ENCODE data around the gene LRMDA. TPM values are rescaled to one million over a fixed set of nuclear protein-coding genes. Genes with fewer than 3 reads are reported as not detected.

Gene LRMDA
- total RNA-seq, 4 donors from 2014 or later, result 9.8 to 18.6 (median 15.8) TPM

DNA sequence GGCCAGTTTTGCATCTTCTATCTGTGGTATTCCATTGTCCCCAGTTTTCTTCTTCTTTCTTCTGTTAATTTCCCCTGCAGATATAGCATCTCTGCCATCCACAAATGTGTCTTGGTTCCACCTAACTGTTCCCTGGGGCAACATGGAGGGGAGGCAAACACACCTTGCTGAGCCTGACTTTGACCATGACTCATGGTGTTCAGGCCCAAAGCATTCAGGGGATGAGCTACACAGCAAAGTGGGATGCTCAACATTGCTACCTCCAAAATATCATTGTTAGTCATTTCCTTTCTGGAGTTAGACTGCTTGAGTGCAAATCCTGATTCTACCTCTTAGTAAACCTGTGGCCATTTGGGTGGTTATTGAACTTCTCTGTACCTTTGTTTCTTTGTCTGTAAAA, 542.7 kb downstream of the LRMDA start:
- peaks cover 0 to 46% (median 10%) of the 10 kb centered on the region in 4 donors for H3K4me1 ChIP-seq
- DNase-seq (ENCODE audit: low spot score in 2 of 2), result no peak
- no peaks in the 10 kb centered on the region for H3K9me3 ChIP-seq
- no peaks in the 10 kb centered on the region for H3K27me3 ChIP-seq
- TF ChIP-seq POLR2A (IDR thresholded peaks at IDR 0.05) (no peak), EP300 (IDR thresholded peaks at IDR 0.05) (no peak)
- TF ChIP-seq, protein P1, sequence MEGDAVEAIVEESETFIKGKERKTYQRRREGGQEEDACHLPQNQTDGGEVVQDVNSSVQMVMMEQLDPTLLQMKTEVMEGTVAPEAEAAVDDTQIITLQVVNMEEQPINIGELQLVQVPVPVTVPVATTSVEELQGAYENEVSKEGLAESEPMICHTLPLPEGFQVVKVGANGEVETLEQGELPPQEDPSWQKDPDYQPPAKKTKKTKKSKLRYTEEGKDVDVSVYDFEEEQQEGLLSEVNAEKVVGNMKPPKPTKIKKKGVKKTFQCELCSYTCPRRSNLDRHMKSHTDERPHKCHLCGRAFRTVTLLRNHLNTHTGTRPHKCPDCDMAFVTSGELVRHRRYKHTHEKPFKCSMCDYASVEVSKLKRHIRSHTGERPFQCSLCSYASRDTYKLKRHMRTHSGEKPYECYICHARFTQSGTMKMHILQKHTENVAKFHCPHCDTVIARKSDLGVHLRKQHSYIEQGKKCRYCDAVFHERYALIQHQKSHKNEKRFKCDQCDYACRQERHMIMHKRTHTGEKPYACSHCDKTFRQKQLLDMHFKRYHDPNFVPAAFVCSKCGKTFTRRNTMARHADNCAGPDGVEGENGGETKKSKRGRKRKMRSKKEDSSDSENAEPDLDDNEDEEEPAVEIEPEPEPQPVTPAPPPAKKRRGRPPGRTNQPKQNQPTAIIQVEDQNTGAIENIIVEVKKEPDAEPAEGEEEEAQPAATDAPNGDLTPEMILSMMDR (IDR thresholded peaks at IDR 0.05), result no peak
- H3K27ac ChIP-seq, result peak overlapping the region in 1 of 4 donors; percentile 71
- no peaks in the 10 kb centered on the region for H3K36me3 ChIP-seq
- H3K4me3 ChIP-seq, result no peak overlapping the region

DNA sequence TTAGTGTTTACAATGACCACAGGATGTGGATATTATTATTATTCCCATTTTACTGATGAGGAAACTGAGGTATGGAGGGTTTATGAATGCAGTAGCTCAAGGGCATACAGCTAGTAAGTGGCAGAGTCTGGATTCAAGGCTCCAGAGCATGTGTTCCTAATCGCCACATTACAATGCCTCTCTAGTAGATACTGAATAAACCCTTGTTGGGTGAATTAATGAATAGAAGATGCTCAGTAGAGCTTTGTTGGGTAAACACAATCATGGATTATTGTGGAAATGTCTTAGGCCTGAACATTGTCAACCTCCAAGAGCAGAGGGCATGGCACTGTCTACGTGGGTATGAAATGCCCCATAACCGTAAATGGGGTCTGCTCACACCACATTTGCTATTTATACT, 545.3 kb downstream of the LRMDA start:
- H3K4me3 ChIP-seq, result no peak overlapping the region
- H3K27me3 ChIP-seq, result no peaks in the 10 kb centered on the region
- no peaks in the 10 kb centered on the region for H3K9me3 ChIP-seq
- peaks cover 0 to 48% (median 7%) of the 10 kb centered on the region in 4 donors for H3K4me1 ChIP-seq
- WGBS, 2 donors, result 46 to 47% methylated on average over 3 of the region's 3 CpGs
- H3K36me3 ChIP-seq, result no peaks in the 10 kb centered on the region
- no peak for DNase-seq (ENCODE audit: low spot score in 2 of 2)
- H3K27ac ChIP-seq, result peak overlapping the region in 2 of 4 donors; percentile 8 to 41
- TF ChIP-seq POLR2A (IDR thresholded peaks at IDR 0.05) (no peak), EP300 (IDR thresholded peaks at IDR 0.05) (no peak)
- TF ChIP-seq, protein P1 (IDR thresholded peaks at IDR 0.05), result no peak

DNA sequence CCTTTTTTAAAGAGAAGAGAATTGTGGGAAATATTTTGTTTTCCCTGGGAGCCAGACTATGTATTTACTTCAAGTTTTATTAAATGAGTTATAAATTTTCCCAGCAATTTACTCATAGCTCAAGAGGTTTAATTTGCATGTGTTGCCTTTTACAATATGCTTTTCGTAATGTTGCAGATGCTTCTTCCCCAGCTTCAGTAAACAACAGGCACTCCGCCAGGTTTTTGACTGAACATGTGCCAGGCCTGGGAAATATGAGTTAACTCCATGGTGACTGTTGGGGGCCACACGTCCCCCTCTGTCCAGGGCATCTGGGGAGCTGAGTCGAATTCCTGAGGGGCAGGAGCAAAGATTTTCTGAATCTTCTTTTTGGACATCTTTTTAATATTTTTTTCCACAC, 545.7 kb downstream of the LRMDA start:
- no peak for DNase-seq (ENCODE audit: low spot score in 2 of 2)
- Histone ChIP-seq H3K4me3 (no peak overlapping the region), H3K36me3 (no peaks in the 10 kb centered on the region), H3K4me1 (peaks cover 0 to 43% (median 6%) of the 10 kb centered on the region in 4 donors), H3K9me3 (no peaks in the 10 kb centered on the region), H3K27ac (peak overlapping the region in 2 of 4 donors; percentile 8 to 41), H3K27me3 (no peaks in the 10 kb centered on the region)
- WGBS, 2 donors, result 28 to 30% methylated on average over 4 of the region's 4 CpGs
- TF ChIP-seq POLR2A (IDR thresholded peaks at IDR 0.05) (no peak), EP300 (IDR thresholded peaks at IDR 0.05) (no peak)

- H3K9me3 ChIP-seq, result no peaks in the 10 kb centered on the region
- no peak for DNase-seq (ENCODE audit: low spot score in 2 of 2)
- H3K27ac ChIP-seq, result no peak overlapping the region
- WGBS, 2 donors, result 59 to 65% methylated on average over 4 of the region's 4 CpGs
- TF ChIP-seq, protein P1 (IDR thresholded peaks at IDR 0.05), result no peak
- TF ChIP-seq EP300 (IDR thresholded peaks at IDR 0.05) (no peak), POLR2A (IDR thresholded peaks at IDR 0.05) (no peak)
- H3K4me3 ChIP-seq, result no peak overlapping the region
- H3K27me3 ChIP-seq, result no peaks in the 10 kb centered on the region
- peaks cover 0 to 39% (median under 1%) of the 10 kb centered on the region in 4 donors for H3K4me1 ChIP-seq
- H3K36me3 ChIP-seq, result no peaks in the 10 kb centered on the region
Measured at GRCh38 chr10:75978213-75978612, 546.8 kb downstream of the LRMDA start.

DNA sequence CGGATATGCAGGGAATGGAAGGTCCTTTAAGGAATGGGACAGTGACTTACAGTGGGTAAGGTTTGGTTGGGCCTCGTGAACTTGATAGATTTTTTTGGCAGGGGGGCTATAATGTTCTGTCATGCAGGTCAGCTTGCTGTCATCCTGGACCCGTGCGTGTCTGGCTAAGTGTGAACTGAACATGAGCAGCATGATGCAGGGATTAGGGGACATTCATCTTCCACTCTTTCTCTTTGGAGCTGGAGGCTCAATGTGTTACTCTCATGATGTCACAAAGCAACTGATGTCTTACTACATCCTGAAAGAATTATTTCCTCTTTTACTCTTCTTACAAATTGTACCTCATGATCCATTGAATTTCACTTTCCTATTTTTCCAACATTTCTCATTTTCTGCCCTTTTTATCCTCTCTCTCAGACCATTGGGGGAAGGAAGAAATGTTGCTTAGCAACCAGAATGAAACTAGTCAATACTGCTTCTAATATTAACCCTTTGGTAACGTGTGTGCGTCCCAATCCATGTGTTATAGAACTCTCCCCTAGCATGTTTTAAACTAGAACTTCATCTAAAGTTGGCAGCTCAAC, 549.1 kb downstream of the LRMDA start:
- DNase-seq (ENCODE audit: low spot score in 2 of 2), result no peak
- WGBS, 2 donors, result 86 to 89% methylated on average over 6 of the region's 6 CpGs
- Histone ChIP-seq H3K4me1 (peaks cover 0 to 38% (median 0%) of the 10 kb centered on the region in 4 donors), H3K9me3 (no peaks in the 10 kb centered on the region), H3K27me3 (no peaks in the 10 kb centered on the region), H3K36me3 (no peaks in the 10 kb centered on the region), H3K27ac (no peak overlapping the region), H3K4me3 (no peak overlapping the region)
- TF ChIP-seq POLR2A (IDR thresholded peaks at IDR 0.05), result no peak
- no peak for TF ChIP-seq EP300 (IDR thresholded peaks at IDR 0.05)
- TF ChIP-seq, protein P1 (IDR thresholded peaks at IDR 0.05), result no peak

All from tibial nerve (tissue), 4 donors.